Prostate gland (tissue), 2 donors: ENCODE data around the gene THAP5.

Experiments
- CTCF ChIP-seq, 4 experiments: fragments of 200-600 bp in 2 of 4; fragments of 450-650 bp in 2 of 4; sonication (generic) in 2 of 4; IDR thresholded peaks; 1 replicate in 3 of 4; 2 replicates in 1 of 4; pipeline ENCODE4 v1.5.1; 2016 to 2019; ENCODE audit warnings: antibody characterized with exemption in 4 of 4, mild to moderate bottlenecking in 2 of 4, moderate library complexity in 2 of 4
- POLR2AphosphoS5 ChIP-seq: sonication (generic); formaldehyde crosslinking; IDR thresholded peaks from one replicate; pipeline ENCODE4 v1.6.1; 2017; ENCODE audit warnings: antibody characterized with exemption

GRCh38 chr7:108569381-108570145 is at the start of gene THAP5, which contains the start of gene DNAJB9:
- peak in 2 of 4 experiments; percentile 17 to 34 for TF ChIP-seq CTCF (IDR thresholded peaks at IDR 0.05)
- peak; percentile 100 for TF ChIP-seq POLR2AphosphoS5
